ENCODE data around the gene VDR.
"Not testable (repeated sequence)": the region's sequence is repeated elsewhere in the genome, so short reads cannot be mapped to it uniquely, and the experiment has no call there.

VDR gene

GRCh38 chr12:47824198-47824597, 80.6 kb downstream of the VDR start:
- DNase-seq, result no peak

DNA sequence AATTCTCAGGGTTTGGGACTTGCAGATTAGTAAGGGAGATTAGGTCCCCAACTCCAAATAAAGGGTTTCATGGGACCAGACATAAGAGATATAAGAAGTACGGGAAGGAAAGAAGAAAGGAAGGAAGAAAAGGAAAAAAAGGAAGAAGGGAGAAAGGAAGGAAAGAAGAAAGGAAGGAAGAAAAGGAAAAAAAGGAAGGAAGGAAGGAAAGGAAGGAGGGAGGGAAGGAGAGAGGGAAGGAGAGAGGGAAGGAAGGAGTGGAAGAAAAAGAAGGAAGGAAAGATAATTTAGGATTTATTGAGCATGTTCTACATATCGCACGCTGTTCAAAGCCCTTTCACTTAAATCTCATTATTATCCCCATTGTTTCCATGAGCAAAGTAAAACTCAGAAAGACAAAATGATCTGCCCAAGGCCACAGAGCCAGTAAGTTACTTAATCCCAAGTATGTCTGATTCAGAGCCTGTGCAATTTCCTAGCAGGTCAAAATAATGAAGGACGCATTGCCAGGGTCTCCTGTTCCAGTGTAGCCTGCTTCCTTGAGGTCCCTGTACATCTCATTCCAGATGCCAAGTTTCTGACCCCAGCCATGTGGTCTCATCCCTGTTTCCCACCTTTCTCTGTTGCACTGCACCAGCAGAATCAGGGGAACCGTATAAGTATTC, 81.2 kb downstream of the VDR start:
- no peak for DNase-seq

- no peak for DNase-seq
Measured at GRCh38 chr12:47822863-47823262, 81.9 kb downstream of the VDR start.

DNA sequence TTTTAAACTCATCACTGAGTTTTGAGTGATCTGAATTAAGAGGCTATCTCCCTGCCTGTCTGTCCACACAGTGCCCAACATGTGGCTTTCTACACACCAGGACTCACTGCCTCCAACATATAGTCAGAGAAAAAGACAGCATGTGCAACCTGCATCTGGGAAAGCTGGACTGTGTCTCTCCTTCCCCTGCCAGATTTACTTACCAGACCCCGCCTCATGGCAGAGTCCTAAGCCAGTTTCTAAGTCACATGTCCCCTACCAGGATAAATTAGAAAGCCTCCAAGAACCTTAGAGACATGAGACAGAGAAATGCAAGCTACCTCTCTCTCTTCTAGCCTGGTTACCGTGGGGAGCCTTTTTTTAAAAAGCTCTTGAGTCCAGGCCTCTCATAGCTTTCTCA, 82.4 kb downstream of the VDR start:
- DNase-seq, result no peak

GRCh38 chr12:47821346-47821706, 83.5 kb downstream of the VDR start:
- DNase-seq, result no peak

GRCh38 chr12:47820631-47821345, 84.0 kb downstream of the VDR start:
- DNase-seq, result peak; percentile 99

DNA sequence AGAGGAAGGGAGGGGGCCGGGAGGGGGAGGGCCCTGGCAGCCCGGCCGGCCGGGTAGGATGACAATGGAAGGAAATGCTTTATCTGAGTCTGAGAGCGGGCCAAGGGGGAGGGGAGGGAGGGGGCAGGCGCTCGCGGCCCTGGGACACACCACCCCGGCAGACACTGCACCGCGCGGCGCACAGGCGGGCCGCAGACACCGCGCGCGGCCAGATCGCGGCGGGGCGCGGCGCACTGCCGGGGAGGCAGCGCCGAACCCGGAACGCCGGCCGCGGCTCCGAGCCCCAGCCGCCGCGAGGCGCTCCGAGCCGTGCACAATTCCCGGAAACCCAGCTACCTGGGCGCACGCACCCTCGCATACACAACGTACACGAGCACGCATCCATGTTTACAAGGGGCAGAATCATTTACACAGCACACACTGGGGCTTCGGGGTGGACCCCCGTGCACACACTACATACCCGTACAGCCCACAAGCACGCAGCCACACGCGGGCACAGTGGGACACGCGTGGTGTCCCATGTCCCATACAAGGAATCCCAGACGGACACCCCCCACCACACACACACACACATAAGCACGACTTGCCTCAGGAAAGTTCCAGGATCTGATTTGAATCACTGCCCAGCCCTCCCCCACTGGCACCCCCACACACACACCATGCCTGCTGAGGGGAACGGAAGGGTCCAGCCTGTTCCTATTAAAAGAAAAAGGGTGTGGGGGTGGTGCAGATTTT, 84.7 kb downstream of the VDR start, which contains the start of gene HDAC7:
HDAC7 (minus strand) TSS at position 8 of the 735 bp plus-strand sequence. CDS start 118 bp downstream, outside the sequence.
- peak; percentile 93 for DNase-seq

DNA sequence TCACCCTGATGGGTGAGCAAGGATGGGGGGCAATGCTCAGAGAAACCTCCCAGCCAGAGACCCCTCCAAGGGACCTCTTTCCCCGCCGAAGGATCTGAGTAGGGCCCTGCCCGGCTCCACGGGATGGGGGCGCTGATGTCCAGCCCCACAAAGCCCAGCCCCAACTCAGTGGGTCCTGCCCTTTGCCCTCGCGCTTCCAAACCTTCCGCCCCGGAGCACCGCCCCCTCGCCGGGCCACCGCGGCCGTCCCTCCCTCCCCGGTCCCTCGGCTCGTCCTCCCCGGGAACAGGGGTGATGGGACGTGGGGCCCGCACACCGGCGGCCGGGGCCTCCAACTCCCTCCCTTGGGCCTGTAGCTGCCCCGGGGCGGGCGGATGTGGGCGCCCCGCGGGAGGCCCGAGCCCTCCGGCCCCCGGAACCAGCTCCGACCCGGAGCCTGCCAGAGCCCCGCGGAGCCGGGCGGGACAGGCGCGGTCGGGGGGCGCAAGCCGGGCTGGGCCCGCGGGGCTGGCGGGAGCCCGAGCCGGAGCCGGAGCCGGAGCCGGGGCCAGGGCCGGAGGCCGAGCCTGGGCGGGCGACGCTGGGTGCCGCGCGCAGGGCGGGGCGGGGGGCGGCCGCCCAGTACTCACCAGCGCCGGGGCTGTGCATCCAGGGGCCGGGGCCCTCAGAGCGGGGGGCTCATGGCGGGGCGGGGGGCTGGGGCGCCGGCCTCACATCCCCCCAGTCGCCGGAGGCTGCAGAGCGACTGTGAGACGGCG, 85.5 kb downstream of the VDR start:
- no peak for DNase-seq

- peak; percentile 55 for DNase-seq
Measured at GRCh38 chr12:47818467-47819137, 86.2 kb downstream of the VDR start.

DNA sequence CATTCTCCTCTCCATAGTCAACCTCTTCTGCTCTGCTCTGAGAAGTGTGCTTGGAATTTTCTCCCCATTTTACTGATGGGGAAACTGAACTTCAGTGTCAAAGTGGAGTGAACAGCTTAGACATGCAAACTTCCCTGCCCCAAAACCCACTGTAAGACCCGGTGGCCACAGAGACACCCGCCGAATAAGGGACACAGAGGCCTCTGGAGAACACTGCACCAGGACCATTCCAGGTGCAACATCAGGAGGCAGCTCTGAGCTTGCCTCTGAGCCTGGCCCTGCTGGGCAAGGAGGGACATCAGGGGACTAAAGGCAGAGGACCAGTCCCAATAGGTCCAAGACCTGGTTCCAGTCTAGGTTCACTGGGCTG, 86.8 kb downstream of the VDR start:
- no peak for DNase-seq

GRCh38 chr12:47817272-47818006, 87.4 kb downstream of the VDR start:
- no peak for DNase-seq

DNA sequence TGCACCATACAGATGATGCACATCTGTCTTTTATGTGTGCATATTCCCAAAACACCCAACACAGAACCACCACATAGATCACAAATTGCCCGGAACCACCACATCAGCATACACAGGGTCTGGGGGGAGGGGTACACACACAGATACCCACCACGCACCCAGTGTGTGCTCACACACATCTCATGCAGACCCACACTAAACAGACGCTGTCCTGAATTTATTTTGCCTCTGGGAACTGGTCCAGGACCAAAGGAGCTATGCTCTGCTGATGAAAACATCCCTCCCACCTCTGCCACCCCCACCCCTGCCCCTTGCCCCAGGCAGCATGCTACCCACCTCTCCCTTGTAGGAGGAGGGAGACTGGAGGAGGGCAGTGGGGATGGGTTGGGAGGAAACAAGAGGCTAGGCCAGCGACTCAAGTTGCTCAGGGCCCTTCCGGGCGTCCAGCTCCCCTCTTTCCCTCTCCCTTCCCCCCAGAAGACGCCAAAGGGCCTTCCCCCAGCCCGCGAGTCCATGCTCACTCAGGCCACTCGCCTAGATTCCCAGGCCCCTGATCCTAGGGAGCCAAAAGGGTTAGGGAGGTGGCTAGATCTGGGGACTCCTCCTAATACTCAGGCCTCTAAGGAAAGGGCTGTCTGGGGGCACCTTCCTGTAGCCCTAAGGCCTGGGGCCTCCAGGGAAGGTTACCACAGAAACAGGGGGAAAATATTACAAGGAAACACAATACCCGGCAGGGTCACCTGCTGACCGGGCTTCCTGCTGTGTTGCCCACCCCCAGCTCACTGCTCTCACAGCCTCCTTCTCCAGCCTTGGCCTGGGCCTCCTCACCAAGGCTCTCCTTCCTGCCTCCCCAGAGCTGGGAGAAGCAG, 88.2 kb downstream of the VDR start:
- DNase-seq, result no peak

GRCh38 chr12:47815447-47815846, 89.3 kb downstream of the VDR start:
- DNase-seq, result not testable (repeated sequence)

GRCh38 chr12:47814539-47815170, 90.1 kb downstream of the VDR start:
- no peak for DNase-seq

DNA sequence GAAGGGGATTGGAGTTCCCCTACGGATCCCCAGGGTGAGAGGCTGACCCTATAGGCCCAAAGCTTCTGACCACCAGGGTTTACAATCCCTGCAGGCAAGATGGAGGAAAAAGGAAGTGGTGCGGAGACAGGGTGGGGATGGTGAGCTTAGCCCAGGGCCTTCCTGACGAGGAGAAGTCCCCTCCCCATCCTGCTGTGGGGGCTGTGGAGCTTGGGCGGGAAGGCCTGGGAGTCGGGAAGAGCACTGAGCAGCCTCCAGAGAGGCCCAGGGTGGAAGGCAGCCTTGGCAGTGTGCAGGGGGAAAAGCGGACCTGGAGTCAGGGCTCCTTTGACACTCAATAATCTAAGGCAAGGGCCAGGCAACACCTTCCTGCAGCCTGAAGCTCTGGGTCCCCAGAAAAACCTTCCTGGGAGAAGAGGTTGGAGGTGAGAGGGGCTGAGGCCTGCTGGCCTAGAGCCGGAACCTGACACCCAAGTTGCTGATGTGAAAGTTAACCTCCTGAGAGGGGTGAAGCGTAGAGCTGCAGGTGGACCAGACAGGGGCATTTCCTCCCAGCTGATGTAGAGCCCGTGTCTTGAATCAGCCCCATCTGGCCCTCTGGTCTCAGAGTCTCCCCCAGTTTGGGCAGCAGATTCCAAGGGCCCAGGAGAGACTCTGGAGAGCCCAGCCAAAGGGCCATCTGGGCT, 91.1 kb downstream of the VDR start:
- no peak for DNase-seq

GRCh38 chr12:47812797-47813510, 91.8 kb downstream of the VDR start:
- peak; percentile 97 for DNase-seq

DNA sequence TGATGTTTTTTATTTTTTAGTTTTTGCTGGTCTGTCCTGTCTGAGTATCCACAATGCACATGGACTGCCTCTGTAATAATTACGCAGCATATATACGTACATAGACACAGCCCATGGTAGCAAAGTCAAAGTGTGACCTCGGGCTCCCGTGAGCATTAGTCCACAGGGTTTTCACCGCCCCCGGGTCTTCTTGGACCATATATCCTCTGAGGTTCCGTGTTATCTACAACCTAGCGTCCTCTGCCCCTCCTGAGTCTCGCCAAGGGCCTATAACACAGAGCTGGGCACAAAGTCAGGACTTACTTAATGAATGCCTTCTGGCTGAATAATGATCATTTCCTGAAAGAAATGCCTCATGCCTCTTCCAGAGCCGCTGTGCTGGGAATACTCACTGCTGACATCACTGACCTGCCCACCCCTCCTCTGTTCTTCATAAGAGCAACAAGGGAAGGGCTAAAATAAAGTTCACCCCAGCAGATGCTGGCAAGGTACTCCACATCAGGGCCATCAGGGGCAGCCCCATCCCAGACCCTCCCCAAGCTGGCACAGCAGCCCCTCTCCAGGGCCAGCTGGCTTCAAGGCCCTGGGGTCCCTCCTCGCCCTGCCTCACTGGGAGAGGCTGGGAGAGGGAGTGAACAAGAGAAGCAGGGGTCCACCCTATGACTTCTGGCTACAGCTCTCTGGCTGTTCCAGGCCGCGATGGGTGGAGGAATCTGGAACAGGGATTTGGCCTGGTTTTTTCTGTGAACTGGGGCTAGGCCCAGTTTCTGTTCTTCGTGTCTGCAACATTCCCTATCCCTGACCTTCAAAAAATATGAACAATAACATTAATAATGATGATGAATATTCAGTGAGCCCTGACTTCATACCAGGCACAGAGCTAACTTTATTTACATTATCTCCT, 93.0 kb downstream of the VDR start:
- DNase-seq, result peak; percentile 88

- DNase-seq, result no peak
Measured at GRCh38 chr12:47811072-47811396, 93.8 kb downstream of the VDR start.

Data from fibroblast of skin of right biceps (primary cell).